GM12878 (cell line): ENCODE data around the gene GABBR2. TPM values are rescaled to one million over a fixed set of nuclear protein-coding genes. Genes with fewer than 3 reads are reported as not detected.

Source experiments
- ATAC-seq: fragments of 200-7000 bp; cut with Tn5 transposase; 3 replicates; pipeline ENCODE4 v1.9.1; 2020; ENCODE audit warnings: mild to moderate bottlenecking, moderate library complexity
- BruUV-seq: library from RNA; stranded (reverse); fragments of 400-500 nt; replicated peaks from 2 replicates; lab custom pipeline; 2021; lab: Mats Ljungman, UMichigan
- CTCF ChIA-PET: fragments of 300-600 bp; sonication (Branson Sonifier 250); formaldehyde crosslinking; extraction: SDS; loops from one replicate; lab custom pipeline; 2021; ENCODE audit warnings: inconsistent platforms; lab: Yijun Ruan, JAX
- POLR2A ChIA-PET: fragments of 350-600 bp; formaldehyde crosslinking; extraction: SDS; loops from one replicate; lab custom pipeline; 2021; ENCODE audit warnings: inconsistent platforms; lab: Charles Lee
- RAD21 ChIA-PET: fragments of 300-600 bp; sonication (Branson Sonifier 250); formaldehyde crosslinking; loops from one replicate; lab custom pipeline; 2023; ENCODE audit warnings: antibody characterized with exemption; ENCODE audit not compliant: unreplicated experiment; lab: Charles Lee
- SMC1A ChIA-PET: fragments of 300-600 bp; sonication (Branson Sonifier 250); formaldehyde crosslinking; loops from one replicate; lab custom pipeline; 2023; ENCODE audit not compliant: unreplicated experiment, uncharacterized antibody; lab: Charles Lee
- DNase-seq: peaks from one replicate; pipeline ENCODE4 v3.0.0-alpha.2; 2011; ENCODE audit warnings: low read depth, low spot score
- FAIRE-seq: peaks from 3 replicates; lab custom pipeline; 2011; peaks lifted over from hg19 to GRCh38; lab: Jason Lieb, UNC
- H2AFZ ChIP-seq: 2 replicates; pipeline ENCODE4 v1.6.0; 2011; ENCODE audit warnings: low read depth, low read length, control low read depth; ENCODE audit not compliant: control insufficient read depth
- H3K27ac ChIP-seq: 2 replicates; pipeline ENCODE4 v1.5.1; 2011; ENCODE audit warnings: control low read depth; ENCODE audit not compliant: control insufficient read depth, insufficient read depth
- H3K27me3 ChIP-seq, 2 experiments: replicated peaks in 1 of 2; 2 replicates each; pipeline versions ENCODE4 v1.6.0 to v1.6.1; 2011; ENCODE audit warnings: low read length in 1 of 2; ENCODE audit not compliant: control insufficient read depth in 2 of 2, insufficient read depth in 2 of 2
- H3K36me3 ChIP-seq, 2 experiments: 2 replicates each; pipeline ENCODE4 v1.5.1; 2011; ENCODE audit warnings: low read length in 1 of 2; ENCODE audit not compliant: control insufficient read depth in 2 of 2, insufficient read depth in 2 of 2
- H3K4me1 ChIP-seq: 2 replicates; pipeline ENCODE4 v1.6.1; 2011; ENCODE audit warnings: mild to moderate bottlenecking, low read length, moderate library complexity, mixed read lengths; ENCODE audit not compliant: control insufficient read depth, insufficient read depth
- H3K4me2 ChIP-seq: 2 replicates; pipeline ENCODE4 v1.6.0; 2011; ENCODE audit warnings: control low read depth; ENCODE audit not compliant: control insufficient read depth, insufficient read depth
- H3K4me3 ChIP-seq: fragments of 200-600 bp; sonication (generic); 2 replicates; pipeline ENCODE4 v1.5.1; 2016
- H3K79me2 ChIP-seq: 2 replicates; pipeline ENCODE4 v1.6.0; 2011; ENCODE audit warnings: low read length; ENCODE audit not compliant: control insufficient read depth, insufficient read depth
- H3K9ac ChIP-seq: 2 replicates; pipeline ENCODE4 v1.8.0; 2011; ENCODE audit warnings: low read length, control low read depth, mixed read lengths; ENCODE audit not compliant: control insufficient read depth, insufficient read depth
- H3K9me3 ChIP-seq: replicated peaks from 3 replicates; pipeline ENCODE4 v1.5.1; 2011; ENCODE audit warnings: mild to moderate bottlenecking, low read length; ENCODE audit not compliant: control insufficient read depth, insufficient read depth
- H4K20me1 ChIP-seq: 2 replicates; pipeline ENCODE4 v1.6.0; 2011; ENCODE audit not compliant: control insufficient read depth, insufficient read depth
- BCL11A ChIP-seq: IDR thresholded peaks from 2 replicates; pipeline ENCODE4 v1.6.1; 2011; ENCODE audit warnings: low read depth, low read length
- CBX3 ChIP-seq: fragments of 200-600 bp; sonication (generic); IDR thresholded peaks from 2 replicates; pipeline ENCODE4 v1.6.1; 2016; ENCODE audit warnings: low read depth, borderline replicate concordance
- E2F8 ChIP-seq: fragments of 450-650 bp; IDR thresholded peaks from 2 replicates; pipeline ENCODE4 v1.6.1; 2018; ENCODE audit warnings: mild to moderate bottlenecking, low read depth, moderate library complexity; ENCODE audit not compliant: partially characterized antibody
- FOXM1 ChIP-seq: IDR thresholded peaks from 2 replicates; pipeline ENCODE4 v1.6.1; 2012; ENCODE audit warnings: low read depth, mild to moderate bottlenecking, inconsistent platforms, low read length, moderate library complexity
- NFXL1 ChIP-seq: fragments of 450-650 bp; IDR thresholded peaks from 2 replicates; pipeline ENCODE4 v1.6.1; 2017; ENCODE audit warnings: antibody characterized with exemption, mild to moderate bottlenecking, borderline replicate concordance
- NFYA ChIP-seq: IDR thresholded peaks from 2 replicates; pipeline ENCODE4 v1.6.1; 2011; ENCODE audit warnings: low read depth, mild to moderate bottlenecking, low read length, improper control_type of control experiment, borderline replicate concordance
- PAX8 ChIP-seq: fragments of 450-650 bp; IDR thresholded peaks from 2 replicates; pipeline ENCODE4 v1.6.1; 2017; ENCODE audit warnings: mild to moderate bottlenecking, moderate library complexity
- PKNOX1 ChIP-seq: fragments of 450-650 bp; IDR thresholded peaks from 2 replicates; pipeline ENCODE4 v1.6.1; 2016; ENCODE audit warnings: mild to moderate bottlenecking
- SIX5 ChIP-seq: IDR thresholded peaks from 2 replicates; pipeline ENCODE4 v1.6.1; 2011; ENCODE audit warnings: mild to moderate bottlenecking, low read depth, low read length, moderate library complexity; ENCODE audit not compliant: severe bottlenecking
- TAF1 ChIP-seq: IDR thresholded peaks from 2 replicates; pipeline ENCODE4 v1.6.1; 2011; ENCODE audit warnings: mild to moderate bottlenecking, low read depth, low read length, borderline replicate concordance
- ZNF687 ChIP-seq: fragments of 450-650 bp; IDR thresholded peaks from 2 replicates; pipeline ENCODE4 v1.6.1; 2017; ENCODE audit warnings: mild to moderate bottlenecking, moderate library complexity
- WGBS: methylation state at CpG from one replicate; pipeline ENCODE4 v1.1.6; 2016; ENCODE audit warnings: low lambda C conversion rate; ENCODE audit not compliant: insufficient replicate concordance, insufficient coverage; ENCODE audit errors: missing lambda C conversion rate; 5-methylcytosine and 5-hydroxymethylcytosine counted together
- in situ Hi-C: fragments of 300-500 bp; cut with MboI; formaldehyde crosslinking; loops from 9 replicates; pipeline ENCODE4 v1.14.3; 2018; ENCODE audit warnings: mixed read lengths
- intact Hi-C: fragments of 100-400 bp; cut with micrococcal nuclease; formaldehyde crosslinking; loops from one replicate; pipeline ENCODE4 v1.14.2; 2022; ENCODE audit not compliant: unreplicated experiment
- polyA plus RNA-seq, 11 experiments: library from polyadenylated mRNA; depleted of rRNA in 4 of 11; unstranded in 6 of 11; stranded (reverse) in 5 of 11; fragments of >200 nt; fragmentation: Nextera tagmentation in 4 of 11; fragmentation: Illumina TruSeq in 1 of 11; extraction: Ambion mirVana in 4 of 11; extraction: Trizol in 1 of 11; gene quantifications; 1 replicate in 1 of 11; 2 replicates in 10 of 11; pipeline versions ENCODE4 v1.2.1 to v1.2.3, GENCODE V29; 2011 to 2016; ENCODE audit warnings: inconsistent platforms in 2 of 11, missing spikeins in 2 of 11, low read depth in 1 of 11
- total RNA-seq, 4 experiments: library from RNA; depleted of rRNA in 3 of 4; stranded (reverse); fragments of >200 nt in 3 of 4; fragmentation: Illumina TruSeq in 1 of 4; extraction: Trizol in 1 of 4; gene quantifications; 2 replicates each; pipeline versions ENCODE4 v1.2.1 to v1.2.3, GENCODE V29; 2013 to 2021

Gene GABBR2
- total and polyA plus RNA-seq, 10 of the 15 experiments (the other 5 are each of a cell fraction or from before 2014, with no cell fraction given): 0.02 to 2.2 (median 0.06) TPM; not detected in 2

GRCh38 chr9:98502311-98502975, 206.3 kb downstream of the GABBR2 start (continued):
- TF ChIP-seq NFXL1 (no peak), SIX5 (no peak), PKNOX1 (no peak), NFYA (no peak)

GRCh38 chr9:98501819-98502218, 206.9 kb downstream of the GABBR2 start:
- ChIA-PET POLR2A (no interaction called here), SMC1A (no interaction called here), CTCF (no interaction called here), RAD21 (no interaction called here)
- TF ChIP-seq E2F8 (no peak), CBX3 (no peak), BCL11A (no peak), TAF1 (no peak), ZNF687 (no peak), FOXM1 (no peak), PAX8 (no peak)
- Histone ChIP-seq H3K4me3 (no peak overlapping the region), H3K27ac (no peak overlapping the region), H3K27me3 (no peaks in the 10 kb centered on the region; a peak in 1 of 4 replicates), H3K9ac (no peak overlapping the region), H2AFZ (no peak overlapping the region), H3K9me3 (no peaks in the 10 kb centered on the region), H4K20me1 (no peaks in the 10 kb centered on the region), H3K79me2 (no peaks in the 10 kb centered on the region), H3K4me2 (no peak overlapping the region), H3K36me3 (no peaks in the 10 kb centered on the region), H3K4me1 (no peaks in the 10 kb centered on the region)
- intact Hi-C loops (no loop called here), in situ Hi-C loops (no loop called here)
- no TSS peak for BruUV-seq
- 30% methylated on average over 8 of the region's 8 CpGs for whole genome bisulfite sequencing
- no peak for DNase-seq
- no peak for ATAC-seq
- FAIRE-seq: no peak
